Adrenal gland (tissue), 12 donors: Measurements from ENCODE around the gene RBM33. TPM values are rescaled to one million over a fixed set of nuclear protein-coding genes. Genes with fewer than 3 reads are reported as not detected.

Source experiments
- DNase-seq, 7 donors: peaks; one replicate each; pipeline ENCODE4 v3.0.0-alpha.2; 2019 to 2020
- H3K27ac ChIP-seq, 5 donors: fragments of 200-600 bp; sonication (generic) in 4 of 5; 1 replicate in 3 of 5; 2 replicates in 2 of 5; pipeline versions ENCODE4 v1.5.1 to v1.8.0; 2016 to 2020; ENCODE audit warnings: mild to moderate bottlenecking in 1 of 5
- H3K27me3 ChIP-seq: fragments of 200-600 bp; 2 replicates; pipeline ENCODE4 v1.8.0; 2021
- H3K36me3 ChIP-seq, 2 donors: fragments of 200-600 bp; replicated peaks in 1 of 2; 1 replicate in 1 of 2; 2 replicates in 1 of 2; pipeline versions ENCODE4 v1.5.1 to v1.8.0; 2018 to 2022
- H3K4me1 ChIP-seq, 2 donors: fragments of 200-600 bp; replicated peaks in 1 of 2; 1 replicate in 1 of 2; 2 replicates in 1 of 2; pipeline versions ENCODE4 v1.5.1 to v1.8.0; 2018 to 2021
- H3K4me3 ChIP-seq, 4 donors: fragments of 200-600 bp; sonication (generic) in 3 of 4; one replicate each; pipeline ENCODE4 v1.5.1; 2016 to 2018
- H3K9me3 ChIP-seq, 3 donors: fragments of 200-600 bp; sonication (generic) in 1 of 3; replicated peaks in 1 of 3; 1 replicate in 2 of 3; 2 replicates in 1 of 3; pipeline versions ENCODE4 v1.5.1 to v1.8.0; 2016 to 2021
- CTCF ChIP-seq, 6 experiments: fragments of 450-650 bp in 4 of 6; fragments of 200-600 bp in 2 of 6; sonication (generic) in 1 of 6; IDR thresholded peaks; 1 replicate in 5 of 6; 2 replicates in 1 of 6; pipeline versions ENCODE4 v1.5.1 to v1.8.0; 2016 to 2021; ENCODE audit warnings: antibody characterized with exemption in 6 of 6, mild to moderate bottlenecking in 2 of 6, moderate library complexity in 1 of 6
- POLR2A ChIP-seq, 2 donors: fragments of 450-650 bp; IDR thresholded peaks; one replicate each; pipeline ENCODE4 v1.6.1; 2017; ENCODE audit warnings: antibody characterized with exemption in 2 of 2, mild to moderate bottlenecking in 2 of 2, moderate library complexity in 1 of 2
- WGBS, 4 donors: extraction: QIAGEN DNeasy Blood & Tissue Kit in 2 of 4; methylation state at CpG; one replicate each; pipeline versions ENCODE4 v1.1.5 to v1.1.7; 2013 to 2017; 5-methylcytosine and 5-hydroxymethylcytosine counted together
- intact Hi-C, 2 donors: fragments of 100-400 bp; cut with DNase I; formaldehyde crosslinking; loops; one replicate each; pipeline versions ENCODE4 v1.14.1 to v1.15.0; 2022 to 2023
- polyA plus RNA-seq, 3 donors: library from polyadenylated mRNA; stranded (reverse); fragments of 200-250 nt in 2 of 3; fragments of 350-450 nt in 1 of 3; fragmentation: Illumina TruSeq in 1 of 3; extraction: RNeasy Lipid Tissue Mini Kit (QIAGEN cat#74804) in 1 of 3; gene quantifications; one replicate each; pipeline ENCODE4 v1.2.3, GENCODE V29; 2013 to 2014
- total RNA-seq, 9 donors: library from RNA; depleted of rRNA in 4 of 9; stranded (reverse); fragments of >200 nt in 4 of 9; fragments of 120-200 nt in 1 of 9; fragmentation: NEBNext Ultra II Directional in 1 of 9; extraction: Animal tissue kit (Norgen Biotek cat#: 25700) in 1 of 9; gene quantifications; one replicate each; pipeline versions ENCODE4 v1.1.0 to v1.2.4, GENCODE V29; 2013 to 2023
- donor health status: healthy with polysubstance abuse.
- donor health status: Bipolar disorder and iron deficiency.
- donor health status: DM: yes; HTN: yes; CAD: no.
- donor health status: DM: no; HTN: no; CAD: no.
- donor health status: DM: no; HTN: no; CAD: no.
- donor health status: DM: yes; HTN: yes; CAD: no.

Gene RBM33
- total and polyA plus RNA-seq, 12 donors = 10.3 to 57.1 (median 36.9) TPM

GRCh38 chr7:155765458-155765857 is 121.0 kb downstream of the RBM33 start:
- 79 to 93% (median 87%) methylated on average over 8 of the region's 8 CpGs for WGBS, 4 donors
- no peak for DNase-seq
- peaks cover 0 to 55% of the 10 kb centered on the region in 2 donors for H3K36me3 ChIP-seq
- no peak overlapping the region for H3K27ac ChIP-seq
- H3K4me3 ChIP-seq = no peak overlapping the region
- H3K27me3 ChIP-seq = no peaks in the 10 kb centered on the region
- intact Hi-C loops = loop anchor here in 1 of 2 donors (5.0 kb wide), 1 partner anchor 163 kb away; no protein-coding TSS in a partner anchor
- peaks cover 0 to 23% of the 10 kb centered on the region in 2 donors for H3K4me1 ChIP-seq
- TF ChIP-seq CTCF (IDR thresholded peaks at IDR 0.05) = no peak
- no peak for TF ChIP-seq POLR2A (IDR thresholded peaks at IDR 0.05)
- no peaks in the 10 kb centered on the region for H3K9me3 ChIP-seq

- Histone ChIP-seq H3K27ac (no peak overlapping the region), H3K27me3 (no peaks in the 10 kb centered on the region), H3K4me3 (no peak overlapping the region), H3K4me1 (peaks cover 0 to 23% of the 10 kb centered on the region in 2 donors), H3K9me3 (no peaks in the 10 kb centered on the region), H3K36me3 (peaks cover 0 to 55% of the 10 kb centered on the region in 2 donors)
- no peak for DNase-seq
- WGBS, 4 donors = 86 to 89% (median 88%) methylated on average over 8 to 12 of the region's 12 CpGs
- intact Hi-C loops = loop anchor here in 1 of 2 donors (5.0 kb wide), 1 partner anchor 164 kb away; no protein-coding TSS in a partner anchor
- TF ChIP-seq POLR2A (IDR thresholded peaks at IDR 0.05) (no peak), CTCF (IDR thresholded peaks at IDR 0.05) (no peak)
Observed at GRCh38 chr7:155766386-155766785, 121.9 kb downstream of the RBM33 start.

GRCh38 chr7:155766966-155767916 is 122.8 kb downstream of the RBM33 start:
- Histone ChIP-seq H3K27ac (no peak overlapping the region), H3K4me3 (no peak overlapping the region), H3K4me1 (peaks cover 0 to 22% of the 10 kb centered on the region in 2 donors), H3K9me3 (no peaks in the 10 kb centered on the region), H3K36me3 (peaks cover 0 to 55% of the 10 kb centered on the region in 2 donors), H3K27me3 (no peaks in the 10 kb centered on the region)
- intact Hi-C loops = loop anchor here in 1 of 2 donors (5.0 kb wide), 1 partner anchor 165 kb away; no protein-coding TSS in a partner anchor
- TF ChIP-seq POLR2A (IDR thresholded peaks at IDR 0.05) (no peak), CTCF (IDR thresholded peaks at IDR 0.05) (peak in 1 of 6 experiments; percentile 3)
- DNase-seq = no peak
- WGBS, 4 donors = 85 to 92% (median 91%) methylated on average over 8 to 12 of the region's 12 CpGs

- Histone ChIP-seq H3K27ac (no peak overlapping the region), H3K27me3 (no peaks in the 10 kb centered on the region), H3K9me3 (no peaks in the 10 kb centered on the region), H3K4me1 (no peaks in the 10 kb centered on the region), H3K36me3 (peaks cover 0 to 60% of the 10 kb centered on the region in 2 donors), H3K4me3 (no peak overlapping the region)
- intact Hi-C loops = loop anchor here in 1 of 2 donors (5.0 kb wide), 1 partner anchor 167 kb away; no protein-coding TSS in a partner anchor
- WGBS, 4 donors = 77 to 88% (median 83%) methylated on average over 6 of the region's 6 CpGs
- no peak for DNase-seq
- TF ChIP-seq POLR2A (IDR thresholded peaks at IDR 0.05) (no peak), CTCF (IDR thresholded peaks at IDR 0.05) (no peak)
Observed at GRCh38 chr7:155769701-155770100, 125.2 kb downstream of the RBM33 start.
